ENCODE data around the gene CCDC71L.

Gene CCDC71L

DNA sequence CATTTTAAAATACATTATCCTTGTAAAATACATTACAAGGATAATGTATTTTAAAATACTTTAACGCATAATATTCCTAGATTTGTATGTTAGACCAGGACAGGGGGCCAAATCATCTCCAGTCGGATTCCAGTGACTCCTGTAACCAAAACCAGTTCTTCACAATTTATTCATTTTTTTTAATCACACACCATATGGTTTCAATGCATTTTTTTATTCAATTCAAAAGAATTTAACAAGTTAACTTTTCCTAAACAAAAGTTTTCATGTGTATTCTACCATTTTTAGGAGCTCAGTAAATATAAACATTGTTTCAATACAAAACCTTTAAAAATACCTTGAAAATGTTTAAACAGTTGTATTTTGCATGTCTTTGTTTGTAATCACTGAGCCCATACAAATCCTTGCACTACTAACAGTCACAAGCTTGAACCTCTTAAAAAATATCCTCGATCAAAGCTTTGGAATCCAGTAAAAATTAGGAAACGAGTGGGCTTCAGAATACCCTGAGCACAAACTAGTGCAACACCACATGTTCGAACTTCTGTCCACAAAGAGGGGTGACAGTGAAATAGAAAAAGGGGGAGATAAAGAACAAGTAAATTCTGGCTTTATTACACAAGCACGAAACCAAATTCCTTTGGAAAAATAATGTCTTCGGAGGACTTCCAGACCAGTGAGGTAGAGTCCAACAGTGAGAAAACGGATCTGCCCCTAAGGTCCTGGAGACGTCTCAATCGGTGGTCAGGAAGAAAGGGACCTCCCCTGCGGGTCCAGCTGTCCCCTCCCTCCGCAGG is 1.6 kb downstream of the CCDC71L start:
- DNase-seq (ENCODE audit: low spot score) = no peak

DNA sequence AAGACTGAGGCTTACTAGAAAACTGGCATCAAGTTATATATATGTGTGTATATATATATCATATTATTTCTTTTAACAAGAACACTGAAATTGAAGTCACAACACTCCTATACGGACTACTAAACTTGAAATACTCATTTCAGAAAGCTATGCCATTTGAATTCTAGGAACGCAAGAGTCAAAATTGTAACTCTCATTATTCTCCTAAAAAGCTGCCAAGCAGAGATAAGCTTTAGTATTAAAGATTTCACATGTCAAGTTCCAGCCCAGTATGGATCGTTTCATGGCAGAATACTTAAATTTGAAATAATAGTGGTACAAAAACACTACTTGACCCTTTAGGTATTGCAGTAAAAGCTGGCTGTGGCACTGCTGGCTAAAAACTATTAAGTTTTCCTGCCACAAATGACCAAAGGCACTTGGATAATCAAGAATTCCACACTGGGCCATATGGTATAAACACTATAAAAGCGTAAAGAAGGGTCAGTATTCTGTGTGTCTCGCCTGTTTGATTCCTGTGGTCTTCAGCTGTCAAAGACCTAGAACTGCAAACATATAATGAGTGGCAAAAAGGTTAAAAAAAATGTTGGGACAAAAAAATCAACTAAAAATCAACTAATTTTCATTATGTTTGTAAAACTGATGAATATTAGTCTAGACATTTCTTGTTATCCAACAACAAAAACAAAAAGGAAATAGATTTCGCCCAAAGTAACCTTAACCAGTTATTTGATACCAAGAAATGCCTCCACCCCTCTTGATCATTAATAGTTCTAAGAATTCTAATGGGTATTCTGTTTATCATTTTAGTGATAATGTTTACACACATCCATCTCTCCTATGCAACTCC is 2.4 kb downstream of the CCDC71L start:
- DNase-seq (ENCODE audit: low spot score) = no peak

DNA sequence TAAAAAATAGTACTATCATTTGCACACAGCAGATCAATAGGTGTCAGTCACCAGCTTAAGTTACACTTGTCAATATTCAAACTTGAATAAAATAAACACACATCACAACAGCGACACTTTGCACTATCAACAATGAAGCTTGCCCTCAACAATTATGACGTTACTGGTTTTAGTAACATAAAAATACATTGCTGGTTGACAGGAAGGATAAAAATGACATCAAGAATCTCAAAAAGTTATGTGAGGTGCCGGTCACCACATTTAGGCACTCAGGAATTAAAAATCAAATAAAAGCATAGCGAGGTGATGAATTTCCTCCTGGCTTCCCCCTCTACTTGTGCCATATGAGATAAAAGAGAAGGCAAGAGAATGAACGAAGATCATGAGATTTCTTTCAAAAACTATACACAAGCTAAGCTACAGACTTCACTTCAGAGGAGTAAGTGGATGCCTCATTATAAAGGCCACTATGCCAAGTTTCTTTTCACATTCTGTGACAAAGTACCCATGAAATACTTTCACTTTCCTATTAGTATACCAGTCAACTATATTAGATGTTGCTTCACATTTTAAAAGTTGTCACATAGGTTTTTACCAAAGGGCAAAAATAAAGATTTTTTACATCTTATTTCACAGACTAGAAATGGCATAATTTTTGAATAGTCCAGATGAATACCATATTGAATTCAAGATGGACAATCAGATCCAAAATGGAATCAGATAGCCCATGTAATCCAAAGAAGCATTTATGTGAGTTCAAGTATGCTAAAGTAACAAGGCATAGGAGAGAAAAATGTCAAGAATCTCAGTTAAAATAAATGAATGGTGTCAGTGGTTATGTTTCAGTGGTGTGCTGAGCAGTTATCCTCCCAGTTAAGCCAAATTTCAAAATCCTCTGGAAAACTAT is 3.6 kb downstream of the CCDC71L start:
- no peak for DNase-seq (ENCODE audit: low spot score)

DNA sequence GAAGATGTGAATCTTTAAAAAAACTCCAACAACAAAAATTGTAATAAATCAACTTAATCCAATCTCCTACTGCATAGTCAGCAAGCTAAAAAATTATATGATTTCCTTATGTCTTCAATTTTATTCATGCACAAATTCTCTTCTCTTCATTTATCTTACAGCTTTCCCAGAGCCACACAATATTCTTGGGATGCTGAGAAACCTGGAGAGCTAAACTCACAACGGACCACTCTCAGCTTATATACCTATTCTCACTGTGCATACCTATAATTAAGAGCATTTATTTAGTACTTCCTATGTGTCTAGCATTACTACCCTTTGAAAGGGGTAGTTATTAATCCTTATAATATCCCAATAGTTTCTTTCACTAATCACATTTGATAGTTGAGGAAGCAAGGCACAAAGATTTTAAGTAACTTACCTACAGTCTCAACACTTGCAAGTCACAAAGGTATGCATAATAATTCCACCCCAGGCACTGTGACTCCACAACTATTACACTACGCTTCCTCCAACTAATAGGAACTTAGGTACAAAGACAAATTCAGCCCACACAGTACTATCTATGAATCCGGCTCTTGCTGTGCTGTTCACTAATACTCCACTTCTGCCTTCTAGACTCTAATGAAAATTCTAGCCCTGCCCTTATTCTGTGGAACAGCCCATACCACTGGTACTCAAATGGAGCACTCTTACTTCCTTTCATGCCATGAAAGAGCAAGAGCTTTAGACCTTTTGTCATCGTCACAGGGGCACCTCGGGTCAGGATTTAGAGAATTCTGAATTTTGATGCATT is 5.1 kb downstream of the CCDC71L start:
- DNase-seq (ENCODE audit: low spot score) = no peak

GRCh38 chr7:106653488-106653887 is 7.5 kb downstream of the CCDC71L start:
- no peak for DNase-seq (ENCODE audit: low spot score)

- no peak for DNase-seq (ENCODE audit: low spot score)
Observed at GRCh38 chr7:106652909-106653308, 8.0 kb downstream of the CCDC71L start.

- DNase-seq (ENCODE audit: low spot score) = no peak
Observed at GRCh38 chr7:106652092-106652491, 8.9 kb downstream of the CCDC71L start.

- DNase-seq (ENCODE audit: low spot score) = no peak
Observed at GRCh38 chr7:106646256-106646655, 14.7 kb downstream of the CCDC71L start.

DNA sequence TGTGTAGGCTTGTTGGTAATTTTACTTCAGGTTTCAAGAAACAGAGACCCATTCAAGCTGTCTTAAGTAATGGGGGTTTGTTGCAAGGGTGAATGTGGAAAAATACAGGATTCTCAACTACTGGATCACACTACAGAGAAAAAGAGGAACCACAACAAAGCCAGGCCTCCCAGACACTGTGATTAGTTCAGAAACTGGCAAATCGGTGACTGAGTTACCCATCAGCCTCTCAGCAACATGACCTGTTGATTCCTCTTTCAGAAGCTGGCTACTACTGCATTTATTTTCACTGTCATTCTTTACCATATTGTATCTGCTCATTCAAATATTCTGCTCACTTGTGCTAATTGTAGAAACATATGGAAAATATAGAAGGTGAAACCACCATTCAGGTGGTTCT is 16.0 kb downstream of the CCDC71L start:
- DNase-seq (ENCODE audit: low spot score) = no peak

- DNase-seq (ENCODE audit: low spot score) = no peak
Observed at GRCh38 chr7:106643216-106644000, 17.6 kb downstream of the CCDC71L start.

GRCh38 chr7:106641416-106641815 is 19.5 kb downstream of the CCDC71L start:
- DNase-seq (ENCODE audit: low spot score) = no peak

- DNase-seq (ENCODE audit: low spot score) = no peak
Observed at GRCh38 chr7:106640368-106641141, 20.4 kb downstream of the CCDC71L start.

GRCh38 chr7:106639476-106640334 is 21.3 kb downstream of the CCDC71L start:
- no peak for DNase-seq (ENCODE audit: low spot score)

- DNase-seq (ENCODE audit: low spot score) = no peak
Observed at GRCh38 chr7:106635411-106635810, 25.5 kb downstream of the CCDC71L start.

- DNase-seq (ENCODE audit: low spot score) = no peak
Observed at GRCh38 chr7:106634958-106635357, 26.0 kb downstream of the CCDC71L start.

GRCh38 chr7:106630648-106631047 is 30.3 kb downstream of the CCDC71L start:
- no peak for DNase-seq (ENCODE audit: low spot score)

DNA sequence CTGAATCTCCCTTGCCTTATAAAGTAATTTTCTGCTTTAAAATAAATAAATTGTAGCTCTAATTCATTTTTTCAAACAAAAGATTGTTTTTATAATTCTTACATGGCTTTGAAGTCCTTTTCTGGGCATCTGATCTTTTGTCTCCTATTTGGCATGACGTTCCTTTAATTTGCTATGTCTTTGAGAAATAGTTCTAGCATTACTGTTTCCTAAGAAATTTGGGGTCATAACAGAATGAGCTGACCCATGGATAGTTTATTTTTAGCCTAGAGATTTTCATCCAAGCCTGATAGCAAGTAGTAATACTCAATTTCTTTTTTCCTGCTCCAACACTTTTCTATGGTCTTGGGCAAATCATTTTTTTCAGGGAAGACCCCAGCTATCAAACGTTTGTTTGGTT is 31.4 kb downstream of the CCDC71L start:
- no peak for DNase-seq (ENCODE audit: low spot score)

- DNase-seq (ENCODE audit: low spot score) = no peak
Observed at GRCh38 chr7:106626376-106627164, 34.4 kb downstream of the CCDC71L start.
